Thoracic aorta (tissue), 2 donors: Measurements from ENCODE around the gene SLC35A4. TPM values are rescaled to one million over a fixed set of nuclear protein-coding genes. Genes with fewer than 3 reads are reported as not detected.

ENCODE experiments used
- ATAC-seq: fragments of 150-250 bp; one replicate; pipeline ENCODE4 v1.8.0; 2017; ENCODE audit warnings: low read depth; ENCODE audit not compliant: insufficient number of reproducible peaks, low FRiP score
- DNase-seq: peaks from one replicate; pipeline ENCODE4 v3.0.0-alpha.2; 2020; ENCODE audit warnings: low spot score
- H3K27ac ChIP-seq, 2 donors: fragments of 200-600 bp; sonication (generic); 1 replicate in 1 of 2; 2 replicates in 1 of 2; pipeline ENCODE4 v1.5.1; 2016; ENCODE audit warnings: mild to moderate bottlenecking in 2 of 2, moderate library complexity in 2 of 2
- H3K27me3 ChIP-seq: fragments of 200-600 bp; sonication (generic); replicated peaks from 2 replicates; pipeline ENCODE4 v1.6.0; 2016; ENCODE audit warnings: mild to moderate bottlenecking; ENCODE audit not compliant: insufficient read depth
- H3K36me3 ChIP-seq: fragments of 200-600 bp; sonication (generic); one replicate; pipeline ENCODE4 v1.5.1; 2016
- H3K4me1 ChIP-seq, 2 donors: fragments of 200-600 bp; sonication (generic); 1 replicate in 1 of 2; 2 replicates in 1 of 2; pipeline versions ENCODE4 v1.5.1 to v1.6.0; 2016; ENCODE audit warnings: low read depth in 2 of 2, mild to moderate bottlenecking in 1 of 2; ENCODE audit not compliant: control insufficient read depth in 1 of 2
- H3K4me3 ChIP-seq: fragments of 200-600 bp; sonication (generic); 2 replicates; pipeline ENCODE4 v1.5.1; 2016; ENCODE audit warnings: mild to moderate bottlenecking
- H3K9me3 ChIP-seq: fragments of 200-600 bp; sonication (generic); 2 replicates; pipeline ENCODE4 v1.5.1; 2016
- CTCF ChIP-seq: fragments of 200-600 bp; sonication (generic); IDR thresholded peaks from one replicate; pipeline ENCODE4 v1.5.1; 2019; ENCODE audit warnings: antibody characterized with exemption
- total RNA-seq, 2 donors: library from RNA; depleted of rRNA; stranded (reverse); fragments of >200 nt; gene quantifications; one replicate each; pipeline versions ENCODE4 v1.1.0 to v1.2.3, GENCODE V29; 2016

Gene SLC35A4
- total RNA-seq, 2 donors from 2014 or later = 21.7 to 40.2 TPM

GRCh38 chr5:140560227-140560626 lies 4.4 kb upstream of the SLC35A4 start:
- TF ChIP-seq CTCF = no peak
- no peaks in the 10 kb centered on the region for H3K27me3 ChIP-seq
- no peak for ATAC-seq
- H3K9me3 ChIP-seq = no peaks in the 10 kb centered on the region
- H3K36me3 ChIP-seq = no peaks in the 10 kb centered on the region
- no peak for DNase-seq
- no peak overlapping the region for H3K4me3 ChIP-seq
- H3K4me1 ChIP-seq = peaks cover 14 to 46% of the 10 kb centered on the region in 2 donors
- no peak overlapping the region for H3K27ac ChIP-seq

GRCh38 chr5:140561753-140562523 lies 2.7 kb upstream of the SLC35A4 start:
- H3K27me3 ChIP-seq = no peaks in the 10 kb centered on the region
- no peak overlapping the region for H3K4me3 ChIP-seq
- ATAC-seq = no peak
- TF ChIP-seq CTCF = no peak
- H3K36me3 ChIP-seq = peaks cover 7% of the 10 kb centered on the region
- no peak for DNase-seq
- no peaks in the 10 kb centered on the region for H3K9me3 ChIP-seq
- peaks cover 10 to 47% of the 10 kb centered on the region in 2 donors for H3K4me1 ChIP-seq
- H3K27ac ChIP-seq = no peak overlapping the region

DNA sequence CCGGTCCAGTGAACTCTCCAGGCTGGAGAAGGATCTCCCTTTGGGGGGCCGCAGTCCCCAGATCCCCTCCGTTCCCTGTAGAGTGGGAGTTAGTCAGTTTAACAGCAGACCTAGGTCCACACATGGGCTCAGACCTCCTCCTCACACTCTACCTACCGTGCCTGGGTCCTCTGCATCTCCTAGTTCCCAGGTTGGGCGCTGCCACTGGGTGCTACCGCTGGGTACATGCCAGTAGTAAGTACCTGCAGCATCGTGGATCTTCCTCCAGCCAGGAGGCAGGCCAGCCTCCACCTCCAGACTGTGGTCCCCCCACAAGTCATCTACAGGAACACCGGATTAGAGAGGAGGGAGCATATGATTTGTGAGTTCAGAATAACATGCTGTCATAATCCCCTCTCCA lies 1.0 kb upstream of the SLC35A4 start:
- H3K27ac ChIP-seq = peak overlapping the region; percentile 87 to 90
- peaks cover 10% of the 10 kb centered on the region for H3K36me3 ChIP-seq
- DNase-seq = no peak
- H3K4me1 ChIP-seq = peaks cover 10 to 55% of the 10 kb centered on the region in 2 donors
- ATAC-seq = no peak
- peak overlapping the region; percentile 79 for H3K4me3 ChIP-seq
- no peak for TF ChIP-seq CTCF
- H3K9me3 ChIP-seq = no peaks in the 10 kb centered on the region
- H3K27me3 ChIP-seq = no peaks in the 10 kb centered on the region

GRCh38 chr5:140565024-140565779 lies 574 bp downstream of the SLC35A4 start:
- Histone ChIP-seq H3K9me3 (no peaks in the 10 kb centered on the region), H3K4me3 (peak overlapping the region; percentile 79), H3K4me1 (peaks cover 13 to 70% of the 10 kb centered on the region in 2 donors), H3K27ac (peak overlapping the region; percentile 87 to 90), H3K36me3 (peaks cover 13% of the 10 kb centered on the region), H3K27me3 (no peaks in the 10 kb centered on the region)
- no peak for TF ChIP-seq CTCF
- ATAC-seq = no peak
- DNase-seq = no peak

DNA sequence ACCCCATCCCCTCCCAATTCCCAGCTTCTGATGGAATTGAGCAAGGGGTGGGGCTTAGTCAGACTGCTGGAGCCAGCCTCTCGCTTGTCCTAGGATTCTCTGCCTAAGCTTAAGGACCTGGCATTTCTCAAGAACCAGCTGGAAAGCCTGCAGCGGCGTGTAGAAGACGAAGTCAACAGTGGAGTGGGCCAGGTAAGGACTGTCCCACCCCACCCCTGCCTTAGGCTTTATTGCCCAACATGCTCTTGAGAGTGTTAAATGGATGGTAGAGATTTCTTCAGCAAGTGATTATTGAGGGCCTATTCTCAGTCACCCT lies 1.1 kb downstream of the SLC35A4 start:
- DNase-seq = no peak
- ATAC-seq = no peak
- H3K27me3 ChIP-seq = no peaks in the 10 kb centered on the region
- H3K4me3 ChIP-seq = peak overlapping the region; percentile 79
- no peaks in the 10 kb centered on the region for H3K9me3 ChIP-seq
- no peak for TF ChIP-seq CTCF
- peaks cover 13 to 73% of the 10 kb centered on the region in 2 donors for H3K4me1 ChIP-seq
- peaks cover 13% of the 10 kb centered on the region for H3K36me3 ChIP-seq
- peak overlapping the region in 1 of 2 donors; percentile 87 for H3K27ac ChIP-seq
